ENCODE data around the gene ZNF316. TPM values are rescaled to one million over a fixed set of nuclear protein-coding genes. Genes with fewer than 3 reads are reported as not detected.

ZNF316 gene
- total and polyA plus RNA-seq, 12 donors: 10.6 to 98.1 (median 29.6) TPM

DNA sequence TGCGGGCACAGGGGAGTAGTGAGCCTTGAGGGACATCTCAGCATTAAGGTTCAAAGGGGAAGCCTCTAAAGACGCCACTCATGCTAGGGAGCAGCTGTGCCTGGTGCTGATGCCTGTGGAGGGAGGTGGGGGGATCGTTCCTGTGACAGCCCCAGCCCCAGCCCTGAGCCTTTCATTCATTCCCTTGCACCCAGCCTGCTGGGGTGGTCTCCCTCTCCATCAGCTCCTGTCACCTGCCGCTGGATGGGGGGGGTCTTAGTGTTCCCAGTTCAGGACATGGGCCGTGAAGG is 11.6 kb downstream of the ZNF316 start:
- H3K4me3 ChIP-seq: no peak overlapping the region
- intact Hi-C loops (cut with DNase I): no loop called here
- no peaks in the 10 kb centered on the region for H3K9me3 ChIP-seq (replicated peaks in 1 of 3)
- no peak for DNase-seq
- H3K27ac ChIP-seq: no peak overlapping the region
- peaks cover 0 to 44% of the 10 kb centered on the region in 2 donors for H3K36me3 ChIP-seq (replicated peaks in 1 of 2)
- no peaks in the 10 kb centered on the region for H3K27me3 ChIP-seq
- no peaks in the 10 kb centered on the region for H3K4me1 ChIP-seq (replicated peaks in 1 of 2)
- 84 to 100% (median 94%) methylated on average over 3 to 5 of the region's 5 CpGs for WGBS, 4 donors
- no peak for TF ChIP-seq POLR2A (IDR thresholded peaks at IDR 0.05)
- TF ChIP-seq, protein P1, sequence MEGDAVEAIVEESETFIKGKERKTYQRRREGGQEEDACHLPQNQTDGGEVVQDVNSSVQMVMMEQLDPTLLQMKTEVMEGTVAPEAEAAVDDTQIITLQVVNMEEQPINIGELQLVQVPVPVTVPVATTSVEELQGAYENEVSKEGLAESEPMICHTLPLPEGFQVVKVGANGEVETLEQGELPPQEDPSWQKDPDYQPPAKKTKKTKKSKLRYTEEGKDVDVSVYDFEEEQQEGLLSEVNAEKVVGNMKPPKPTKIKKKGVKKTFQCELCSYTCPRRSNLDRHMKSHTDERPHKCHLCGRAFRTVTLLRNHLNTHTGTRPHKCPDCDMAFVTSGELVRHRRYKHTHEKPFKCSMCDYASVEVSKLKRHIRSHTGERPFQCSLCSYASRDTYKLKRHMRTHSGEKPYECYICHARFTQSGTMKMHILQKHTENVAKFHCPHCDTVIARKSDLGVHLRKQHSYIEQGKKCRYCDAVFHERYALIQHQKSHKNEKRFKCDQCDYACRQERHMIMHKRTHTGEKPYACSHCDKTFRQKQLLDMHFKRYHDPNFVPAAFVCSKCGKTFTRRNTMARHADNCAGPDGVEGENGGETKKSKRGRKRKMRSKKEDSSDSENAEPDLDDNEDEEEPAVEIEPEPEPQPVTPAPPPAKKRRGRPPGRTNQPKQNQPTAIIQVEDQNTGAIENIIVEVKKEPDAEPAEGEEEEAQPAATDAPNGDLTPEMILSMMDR (IDR thresholded peaks at IDR 0.05): no peak

DNA sequence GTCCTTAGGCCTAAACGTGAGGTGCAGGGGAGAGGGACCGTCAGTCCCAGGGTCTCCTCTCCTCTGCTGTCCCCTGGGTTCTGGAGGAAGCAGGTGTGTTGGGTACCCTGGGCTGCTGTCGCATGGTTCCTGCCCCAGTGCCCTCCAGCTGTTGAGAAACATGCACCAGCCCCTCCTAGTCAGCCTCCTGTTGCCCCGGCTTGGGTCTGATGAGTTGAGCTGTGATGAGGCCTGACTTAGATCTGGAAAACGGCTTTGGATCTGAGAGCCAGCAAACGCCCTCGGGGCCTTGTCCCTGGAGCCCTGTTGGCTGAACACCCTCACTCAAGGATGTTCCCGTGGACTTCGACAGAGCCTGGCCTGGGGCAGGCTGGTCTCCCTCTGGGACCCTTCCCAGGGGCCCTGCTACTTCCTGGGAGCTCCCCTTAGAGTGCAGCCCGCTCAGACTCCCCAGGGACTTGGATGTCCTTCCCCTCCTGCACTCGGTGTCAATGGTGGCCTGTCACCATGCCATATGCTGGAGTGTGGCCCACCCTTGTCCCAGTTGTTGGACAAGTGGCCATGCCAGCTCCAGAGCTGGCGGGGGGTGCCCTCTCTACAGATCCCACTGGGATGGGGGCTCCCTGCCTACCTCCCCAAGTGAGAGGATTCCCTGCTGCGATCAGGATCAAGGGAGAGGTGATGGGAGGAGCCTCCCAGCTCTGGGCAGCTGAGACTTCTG is 12.3 kb downstream of the ZNF316 start:
- Histone ChIP-seq H3K4me3 (no peak overlapping the region), H3K9me3 (replicated peaks in 1 of 3) (no peaks in the 10 kb centered on the region), H3K27me3 (no peaks in the 10 kb centered on the region), H3K27ac (no peak overlapping the region), H3K36me3 (replicated peaks in 1 of 2) (peaks cover 0 to 38% of the 10 kb centered on the region in 2 donors), H3K4me1 (replicated peaks in 1 of 2) (no peaks in the 10 kb centered on the region)
- intact Hi-C loops (cut with DNase I): no loop called here
- no peak for DNase-seq
- 30 to 77% (median 70%) methylated on average over 4 to 13 of the region's 13 CpGs for WGBS, 4 donors
- no peak for TF ChIP-seq POLR2A (IDR thresholded peaks at IDR 0.05)
- TF ChIP-seq, protein P1 (IDR thresholded peaks at IDR 0.05): no peak

DNA sequence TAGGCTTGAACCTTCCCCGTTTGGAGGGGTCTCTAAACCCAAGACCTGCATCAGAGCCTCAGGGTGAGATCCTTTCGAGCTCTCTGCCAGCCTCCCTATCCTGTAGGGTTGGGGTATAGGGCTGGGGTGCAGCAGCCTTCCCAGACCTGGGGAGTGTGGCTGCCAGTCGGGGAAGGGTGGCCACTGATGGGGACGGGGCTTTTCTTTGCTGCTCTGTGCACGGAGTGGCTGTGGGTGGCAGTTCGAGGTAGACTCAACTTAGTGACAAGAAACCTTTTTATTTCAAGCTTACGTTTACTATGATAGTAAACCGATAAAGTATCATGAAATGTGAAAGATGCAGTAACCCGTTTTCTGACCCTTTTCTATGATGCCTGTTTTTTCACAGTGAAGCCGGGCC is 13.0 kb downstream of the ZNF316 start:
- Histone ChIP-seq H3K27ac (no peak overlapping the region), H3K36me3 (replicated peaks in 1 of 2) (peaks cover 0 to 38% of the 10 kb centered on the region in 2 donors), H3K9me3 (replicated peaks in 1 of 3) (no peaks in the 10 kb centered on the region), H3K4me3 (no peak overlapping the region), H3K4me1 (replicated peaks in 1 of 2) (no peaks in the 10 kb centered on the region), H3K27me3 (no peaks in the 10 kb centered on the region)
- WGBS, 4 donors: 91 to 98% (median 96%) methylated on average over 8 to 10 of the region's 10 CpGs
- DNase-seq: no peak
- intact Hi-C loops (cut with DNase I): no loop called here
- no peak for TF ChIP-seq POLR2A (IDR thresholded peaks at IDR 0.05)
- TF ChIP-seq, protein P1 (IDR thresholded peaks at IDR 0.05): no peak

DNA sequence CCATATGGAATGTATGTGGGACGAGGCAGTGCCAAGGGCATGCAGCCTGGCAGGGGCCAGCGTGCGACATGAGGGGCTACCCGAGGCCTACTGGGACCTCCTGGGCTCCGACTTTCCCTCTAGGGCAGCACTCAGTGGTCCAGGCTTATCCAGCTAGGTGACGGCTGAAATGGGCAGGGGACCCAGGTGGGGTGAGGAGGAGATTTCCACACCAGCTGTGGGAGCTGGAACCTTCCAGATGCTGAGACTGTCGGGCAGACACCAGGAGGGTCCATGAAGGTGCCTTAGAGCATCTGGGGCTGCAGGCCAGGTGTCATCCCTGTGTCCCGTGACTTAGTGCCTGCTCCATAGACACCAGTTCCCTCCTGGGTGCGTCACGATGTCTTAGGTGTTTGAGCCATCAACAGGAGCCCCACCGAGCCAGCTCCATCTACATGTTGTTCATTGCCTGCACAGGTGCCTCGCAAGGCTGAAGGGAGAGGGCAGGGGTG is 13.4 kb downstream of the ZNF316 start:
- Histone ChIP-seq H3K27ac (no peak overlapping the region), H3K36me3 (replicated peaks in 1 of 2) (peaks cover 0 to 35% of the 10 kb centered on the region in 2 donors), H3K27me3 (no peaks in the 10 kb centered on the region), H3K9me3 (replicated peaks in 1 of 3) (no peaks in the 10 kb centered on the region), H3K4me1 (replicated peaks in 1 of 2) (no peaks in the 10 kb centered on the region), H3K4me3 (no peak overlapping the region)
- intact Hi-C loops (cut with DNase I): no loop called here
- WGBS, 4 donors: 94 to 98% (median 96%) methylated on average over 6 to 12 of the region's 12 CpGs
- TF ChIP-seq POLR2A (IDR thresholded peaks at IDR 0.05): no peak
- TF ChIP-seq, protein P1 (IDR thresholded peaks at IDR 0.05): no peak
- DNase-seq: no peak
